H1 (cell line): ENCODE results near the gene AKAP8. TPM values are rescaled to one million over a fixed set of nuclear protein-coding genes. Genes with fewer than 3 reads are reported as not detected.

Experiments used
- CTCF ChIA-PET: fragments of 300-600 bp; sonication (Branson Sonifier 250); formaldehyde crosslinking; loops from one replicate; lab custom pipeline; 2021; ENCODE audit not compliant: partially characterized antibody; lab: Charles Lee
- POLR2A ChIA-PET: fragments of 300-600 bp; sonication (Branson Sonifier 250); formaldehyde crosslinking; loops from one replicate; lab custom pipeline; 2021; ENCODE audit warnings: inconsistent platforms; ENCODE audit not compliant: partially characterized antibody; lab: Charles Lee
- DNase-seq, 2 experiments: peaks; one replicate each; pipeline versions ENCODE4 v3.0.0 to v3.0.0-alpha.2; 2010 to 2022; ENCODE audit warnings: low spot score in 2 of 2, low read depth in 1 of 2, mixed read lengths in 1 of 2
- FAIRE-seq: peaks from 2 replicates; lab custom pipeline; 2011; peaks lifted over from hg19 to GRCh38; lab: Jason Lieb, UNC
- H2AFZ ChIP-seq: 2 replicates; pipeline ENCODE4 v1.8.1; 2012; ENCODE audit warnings: low read length, inconsistent platforms
- H2AK5ac ChIP-seq: 2 replicates; pipeline ENCODE4 v1.6.1; 2013; ENCODE audit warnings: low read depth, low read length
- H2BK120ac ChIP-seq: replicated peaks from 2 replicates; pipeline ENCODE3; 2013; ENCODE audit warnings: low read depth, low read length, inconsistent platforms
- H2BK12ac ChIP-seq: 2 replicates; pipeline ENCODE4 v1.6.1; 2013; ENCODE audit warnings: low read depth, low read length
- H2BK15ac ChIP-seq: 2 replicates; pipeline ENCODE4 v1.6.1; 2013; ENCODE audit warnings: low read length
- H2BK20ac ChIP-seq: 2 replicates; pipeline ENCODE4 v1.6.1; 2013; ENCODE audit warnings: low read length
- H2BK5ac ChIP-seq: 2 replicates; pipeline ENCODE4 v1.6.1; 2013; ENCODE audit warnings: low read depth, low read length
- H3K14ac ChIP-seq: 2 replicates; pipeline ENCODE4 v1.6.1; 2013; ENCODE audit warnings: inconsistent platforms; ENCODE audit not compliant: insufficient read length
- H3K18ac ChIP-seq: 2 replicates; pipeline ENCODE4 v1.6.1; 2013; ENCODE audit warnings: low read length; ENCODE audit errors: extremely low read depth
- H3K23ac ChIP-seq: 2 replicates; pipeline ENCODE4 v1.6.1; 2013; ENCODE audit warnings: inconsistent platforms; ENCODE audit not compliant: insufficient read length
- H3K23me2 ChIP-seq: 2 replicates; pipeline ENCODE4 v1.6.1; 2013; ENCODE audit warnings: low read depth, low read length
- H3K27ac ChIP-seq: 2 replicates; pipeline ENCODE4 v1.6.1; 2011; ENCODE audit warnings: low read depth, low read length, inconsistent platforms
- H3K27me3 ChIP-seq, 4 experiments: replicated peaks in 1 of 4; 1 replicate in 1 of 4; 2 replicates in 3 of 4; pipeline versions ENCODE4 v1.6.1 to v1.8.1; 2011 to 2013; ENCODE audit warnings: low read length in 3 of 4, mild to moderate bottlenecking in 3 of 4, inconsistent platforms in 2 of 4, mixed read lengths in 2 of 4, moderate library complexity in 1 of 4; ENCODE audit not compliant: control insufficient read depth in 3 of 4, insufficient read depth in 3 of 4; ENCODE audit errors: extremely low read depth in 1 of 4
- H3K36me3 ChIP-seq, 4 experiments: 2 replicates each; pipeline versions ENCODE4 v1.6.1 to v1.8.1; 2011 to 2013; ENCODE audit warnings: mild to moderate bottlenecking in 4 of 4, low read length in 3 of 4, moderate library complexity in 2 of 4, control low read depth in 1 of 4, inconsistent platforms in 1 of 4; ENCODE audit not compliant: insufficient read depth in 4 of 4, control insufficient read depth in 2 of 4
- H3K4ac ChIP-seq: replicated peaks from 2 replicates; pipeline ENCODE3; 2013; ENCODE audit warnings: low read length, low read depth, mixed read lengths, inconsistent platforms; ENCODE audit not compliant: insufficient read length
- H3K4me1 ChIP-seq, 4 experiments: replicated peaks in 1 of 4; 1 replicate in 1 of 4; 2 replicates in 3 of 4; pipeline versions ENCODE4 v1.6.1 to v1.8.1; 2011 to 2013; ENCODE audit warnings: low read length in 3 of 4, inconsistent platforms in 2 of 4, mixed read lengths in 1 of 4; ENCODE audit not compliant: insufficient read depth in 4 of 4, control insufficient read depth in 3 of 4
- H3K4me2 ChIP-seq, 2 experiments: 2 replicates each; pipeline versions ENCODE4 v1.6.1 to v1.8.1; 2011 to 2013; ENCODE audit warnings: low read depth in 2 of 2, low read length in 2 of 2, control low read depth in 1 of 2, inconsistent platforms in 1 of 2, mild to moderate bottlenecking in 1 of 2; ENCODE audit not compliant: insufficient read depth in 1 of 2
- H3K4me3 ChIP-seq, 4 experiments: fragments of 200-600, 300-600 bp in 1 of 4; sonication (generic), shearing (Covaris generic), sonication (Bioruptor Twin) in 1 of 4; 2 replicates each; pipeline versions ENCODE4 v1.5.1 to v1.8.1; 2011 to 2016; ENCODE audit warnings: low read length in 4 of 4, low read depth in 3 of 4, control low read depth in 2 of 4, inconsistent platforms in 2 of 4, mild to moderate bottlenecking in 2 of 4, mixed read lengths in 1 of 4, moderate library complexity in 1 of 4; ENCODE audit not compliant: insufficient read depth in 2 of 4; ENCODE audit errors: extremely low read depth in 1 of 4
- H3K56ac ChIP-seq: replicated peaks from 2 replicates; pipeline ENCODE3; 2013; ENCODE audit warnings: low read depth, mild to moderate bottlenecking, mixed read lengths, low read length, inconsistent platforms; ENCODE audit not compliant: insufficient read length
- H3K79me1 ChIP-seq: 2 replicates; pipeline ENCODE4 v1.6.1; 2013; ENCODE audit warnings: low read depth, low read length, control low read depth
- H3K79me2 ChIP-seq, 2 experiments: 2 replicates each; pipeline versions ENCODE4 v1.6.1 to v1.8.1; 2012 to 2013; ENCODE audit warnings: low read length in 2 of 2, mild to moderate bottlenecking in 2 of 2, inconsistent platforms in 1 of 2; ENCODE audit not compliant: insufficient read depth in 2 of 2, control insufficient read depth in 1 of 2
- H3K9ac ChIP-seq, 4 experiments: replicated peaks in 1 of 4; 1 replicate in 1 of 4; 2 replicates in 3 of 4; pipeline versions ENCODE4 v1.6.1 to v1.8.1; 2011 to 2013; ENCODE audit warnings: low read depth in 3 of 4, low read length in 3 of 4, control low read depth in 2 of 4, mild to moderate bottlenecking in 2 of 4, moderate library complexity in 2 of 4, inconsistent platforms in 1 of 4; ENCODE audit errors: extremely low read depth in 1 of 4
- H3K9me3 ChIP-seq, 2 experiments: 2 replicates each; pipeline versions ENCODE4 v1.6.1 to v1.8.1; 2012 to 2013; ENCODE audit warnings: mild to moderate bottlenecking in 2 of 2, moderate library complexity in 2 of 2, control low read depth in 1 of 2, inconsistent platforms in 1 of 2, low read depth in 1 of 2, low read length in 1 of 2, mixed read lengths in 1 of 2; ENCODE audit not compliant: insufficient read depth in 2 of 2
- H4K20me1 ChIP-seq, 2 experiments: replicated peaks in 1 of 2; 2 replicates each; pipeline versions ENCODE3 to v1.8.1; 2011 to 2013; ENCODE audit warnings: inconsistent platforms in 2 of 2, low read length in 2 of 2, mild to moderate bottlenecking in 1 of 2; ENCODE audit not compliant: insufficient read depth in 2 of 2, control insufficient read depth in 1 of 2
- H4K5ac ChIP-seq: 2 replicates; pipeline ENCODE4 v1.6.1; 2013; ENCODE audit warnings: low read length, low read depth, mixed read lengths, inconsistent platforms; ENCODE audit not compliant: insufficient read length
- H4K8ac ChIP-seq: 2 replicates; pipeline ENCODE4 v1.8.0; 2013; ENCODE audit warnings: mild to moderate bottlenecking, moderate library complexity, low read length, inconsistent platforms; ENCODE audit not compliant: insufficient read depth; ENCODE audit errors: extremely low read depth
- H4K91ac ChIP-seq: replicated peaks from 2 replicates; pipeline ENCODE3; 2013; ENCODE audit warnings: low read length, mixed read lengths, inconsistent platforms; ENCODE audit not compliant: insufficient read length
- KDM1A ChIP-seq: fragments of 200-600, 300-600 bp; sonication (generic); IDR thresholded peaks from 2 replicates; pipeline ENCODE4 v1.7.1; 2016; ENCODE audit warnings: mild to moderate bottlenecking, low read length, borderline replicate concordance
- RNF2 ChIP-seq: fragments of 200-900, 300-1000 bp; sonication (generic); IDR thresholded peaks from 2 replicates; pipeline ENCODE4 v1.7.1; 2016; ENCODE audit warnings: borderline replicate concordance, low read depth, mild to moderate bottlenecking, antibody characterized with exemption, low read length; ENCODE audit not compliant: poor library complexity, severe bottlenecking; ENCODE audit errors: missing control alignments
- SAP30 ChIP-seq: fragments of 300-600 bp; sonication (generic); IDR thresholded peaks from 2 replicates; pipeline ENCODE4 v1.7.1; 2012; ENCODE audit warnings: low read length, moderate library complexity, mild to moderate bottlenecking, inconsistent platforms; ENCODE audit not compliant: insufficient read depth, insufficient replicate concordance
- SIRT6 ChIP-seq: IDR thresholded peaks from one replicate; pipeline ENCODE4 v1.7.1; 2012; ENCODE audit warnings: low read length, inconsistent platforms
- TCF12 ChIP-seq: IDR thresholded peaks from 2 replicates; pipeline ENCODE4 v1.6.1; 2011; ENCODE audit warnings: low read depth, mild to moderate bottlenecking, low read length
- WGBS, 2 experiments: shearing (Covaris generic) in 1 of 2; methylation state at CpG; one replicate each; pipeline versions ENCODE4 v1.1.6 to v1.1.7; 2013 to 2015; ENCODE audit warnings: low lambda C conversion rate in 2 of 2, mixed read lengths in 2 of 2, inconsistent platforms in 1 of 2, low coverage in 1 of 2, missing lambda C conversion rate in 1 of 2; ENCODE audit not compliant: insufficient replicate concordance in 2 of 2, insufficient coverage in 1 of 2, insufficient read length in 1 of 2; ENCODE audit errors: extremely low coverage in 1 of 2, missing lambda C conversion rate in 1 of 2; 5-methylcytosine and 5-hydroxymethylcytosine counted together
- polyA plus RNA-seq, 7 experiments: library from polyadenylated mRNA; depleted of rRNA in 3 of 7; stranded (reverse) in 5 of 7; unstranded in 2 of 7; fragments of >200 nt in 5 of 7; fragments of 200-250 nt in 2 of 7; gene quantifications; 1 replicate in 5 of 7; 2 replicates in 1 of 7; 4 replicates in 1 of 7; pipeline versions ENCODE4 v1.2.1 to v1.2.3, GENCODE V29; 2011 to 2013; ENCODE audit warnings: missing spikeins in 2 of 7, mixed read lengths in 2 of 7
- total RNA-seq: library from RNA; stranded (reverse); fragmentation: NEBNext Ultra II Directional; extraction: Animal tissue kit (Norgen Biotek cat#: 25700); gene quantifications from 2 replicates; pipeline ENCODE4 v1.2.1, GENCODE V29; 2021

The AKAP8 gene
- total and polyA plus RNA-seq, 2 of the 8 experiments (the other 6 are each of a cell fraction or from before 2014, with no cell fraction given) = 17.0 to 41.0 TPM

GRCh38 chr19:15426485-15427349 lies 47.1 kb upstream of the AKAP8 start:
- H2AK5ac ChIP-seq = no peak overlapping the region
- ChIA-PET POLR2A (interaction anchor here (1.0 to 5.0 kb wide), 2 partner anchors 7 to 190 kb away, joined by 3 to 71 read pairs; partner anchors contain the start of gene AKAP8L), CTCF (interaction anchor here (0.6 to 5.1 kb wide), 2 partner anchors 6 to 401 kb away, joined by 3 to 28 read pairs; partner anchors contain the start of gene AKAP8L)
- H3K18ac ChIP-seq = no peak overlapping the region
- peaks cover under 1% of the 10 kb centered on the region; the same call in 1 of the 2 replicates for H3K23me2 ChIP-seq
- no peak overlapping the region for H2BK12ac ChIP-seq
- H3K9ac ChIP-seq = no peak overlapping the region
- H3K4me2 ChIP-seq = no peak overlapping the region
- H3K4ac ChIP-seq = no peak overlapping the region
- H3K9me3 ChIP-seq = peaks cover 3 to 4% of the 10 kb centered on the region in 2 experiments; a peak in 1 of 4 replicates
- WGBS, 2 experiments = 88% methylated on average over 15 of the region's 16 CpGs; no CpG with 5 or more reads in 1 of the 2 experiments
- no peak overlapping the region for H2BK5ac ChIP-seq
- no peaks in the 10 kb centered on the region; a peak in 1 of 7 replicates for H3K27me3 ChIP-seq
- no peak overlapping the region for H4K91ac ChIP-seq
- H3K14ac ChIP-seq = no peak overlapping the region
- H3K56ac ChIP-seq = no peak overlapping the region
- H2BK15ac ChIP-seq = no peak overlapping the region
- H3K27ac ChIP-seq = no peak overlapping the region
- no peak overlapping the region for H3K4me3 ChIP-seq
- no peak overlapping the region for H4K5ac ChIP-seq
- no peak overlapping the region for H2BK120ac ChIP-seq
- FAIRE-seq (no peak), DNase-seq (no peak)
- peaks cover 2 to 44% (median 21%) of the 10 kb centered on the region in 4 experiments; a peak in 6 of 8 replicates for H3K36me3 ChIP-seq
- H2BK20ac ChIP-seq = no peak overlapping the region
- H3K79me1 ChIP-seq = peaks cover 22% of the 10 kb centered on the region
- H3K4me1 ChIP-seq = peaks cover 0 to 9% (median 4%) of the 10 kb centered on the region in 4 experiments; a peak in 4 of 7 replicates
- H3K79me2 ChIP-seq = peaks cover 0 to 25% of the 10 kb centered on the region in 2 experiments; a peak in 2 of 4 replicates
- H4K20me1 ChIP-seq = peaks cover 10 to 11% of the 10 kb centered on the region in 2 experiments
- no peak overlapping the region for H2AFZ ChIP-seq
- H3K23ac ChIP-seq = no peak overlapping the region
- H4K8ac ChIP-seq = no peak overlapping the region
- no peak for TF ChIP-seq SIRT6
- TF ChIP-seq SAP30 = no peak
- TF ChIP-seq KDM1A = no peak
- no peak for TF ChIP-seq TCF12
- TF ChIP-seq RNF2 = no peak
